TTC549 (cell line): ENCODE data around the gene PRCP.
"Not testable (repeated sequence)": the region's sequence is repeated elsewhere in the genome, so short reads cannot be mapped to it uniquely, and the experiment has no call there.

Experiments used
- FAIRE-seq: peaks from 2 replicates; lab custom pipeline; 2012; peaks lifted over from hg19 to GRCh38; lab: Jason Lieb, UNC

PRCP gene

GRCh38 chr11:82900277-82901164 is at the start of gene PRCP:
TSS of gene PRCP (minus strand) at chr11:82900430. CDS start at chr11:82900402, 28 bp downstream.
- FAIRE-seq = no peak

DNA sequence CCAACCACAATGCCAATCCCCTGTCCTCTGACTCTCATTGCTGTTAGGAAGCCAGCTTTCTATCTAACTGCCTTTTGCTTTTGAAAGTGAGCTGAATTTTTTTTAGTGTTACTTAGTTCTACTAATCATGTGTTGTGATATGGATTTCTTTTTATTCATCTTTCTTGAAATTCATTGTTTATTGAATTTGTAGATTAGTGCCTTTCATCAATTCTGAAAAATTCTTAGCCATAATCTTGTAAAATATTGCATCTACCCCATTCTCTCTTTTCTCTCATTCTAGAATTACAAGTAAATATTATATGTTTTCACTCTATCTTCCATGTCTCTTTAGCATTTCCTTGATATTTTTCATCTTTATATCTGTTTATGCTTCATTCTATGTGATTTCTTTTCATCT is 49.1 kb upstream of the PRCP start:
- FAIRE-seq = no peak

- no peak for FAIRE-seq
Measured at GRCh38 chr11:82945682-82946081, 45.5 kb upstream of the PRCP start.

DNA sequence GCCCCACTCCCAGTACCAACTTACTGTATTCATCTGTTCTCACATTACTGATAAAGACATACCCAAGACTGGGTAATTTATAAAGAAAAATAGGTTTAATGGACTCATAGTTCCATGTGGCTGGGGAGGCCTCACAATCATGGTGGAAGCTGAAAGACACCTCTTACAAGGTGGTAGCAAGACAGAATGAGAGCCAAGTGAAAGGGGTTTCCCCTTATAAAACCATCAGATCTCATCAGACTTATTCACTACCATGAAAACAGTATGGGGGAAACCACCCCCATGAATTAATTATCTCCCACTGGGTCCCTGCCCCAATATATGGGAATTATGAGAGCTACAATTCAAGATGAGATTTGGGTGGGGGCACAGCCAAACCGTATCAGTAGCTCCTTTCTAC is 44.8 kb upstream of the PRCP start:
- not testable (repeated sequence) for FAIRE-seq

DNA sequence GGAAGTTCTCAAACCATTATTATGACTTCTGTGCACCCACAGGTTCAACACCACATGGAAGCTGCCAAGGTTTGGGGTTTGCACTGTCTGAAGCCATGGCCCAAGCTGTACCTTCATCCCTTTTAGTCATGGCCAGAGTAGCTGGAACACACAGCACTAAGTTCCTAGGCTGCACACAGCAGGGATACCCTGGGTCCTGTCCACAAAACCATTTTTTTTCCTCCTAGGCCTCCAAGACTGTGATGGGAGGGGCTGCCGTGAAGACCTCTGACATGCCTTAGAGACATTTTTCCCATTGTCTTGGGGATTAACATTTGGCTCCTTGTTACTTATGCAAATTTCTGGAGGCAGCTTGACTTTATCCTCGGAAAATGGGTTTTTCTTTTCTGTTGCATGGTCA is 44.0 kb upstream of the PRCP start:
- no peak for FAIRE-seq

DNA sequence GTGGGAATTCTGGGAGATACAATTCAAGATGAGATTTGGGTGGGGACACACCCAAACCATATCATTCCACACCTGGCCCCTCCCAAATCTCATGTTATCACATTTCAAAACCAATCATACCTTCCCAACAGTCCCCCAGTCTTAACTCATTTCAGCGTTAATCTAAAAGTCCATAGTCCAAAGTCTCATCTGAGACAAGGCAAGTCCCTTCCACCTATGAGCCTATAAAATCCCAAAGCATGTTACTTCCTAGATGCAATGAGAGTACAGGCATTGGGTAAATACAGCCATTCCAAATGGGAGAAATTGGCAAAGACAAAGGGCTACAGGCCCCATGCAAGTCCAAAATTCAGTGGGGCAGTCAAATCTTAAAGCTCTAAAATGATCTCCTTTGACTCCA is 43.2 kb upstream of the PRCP start:
- not testable (repeated sequence) for FAIRE-seq

DNA sequence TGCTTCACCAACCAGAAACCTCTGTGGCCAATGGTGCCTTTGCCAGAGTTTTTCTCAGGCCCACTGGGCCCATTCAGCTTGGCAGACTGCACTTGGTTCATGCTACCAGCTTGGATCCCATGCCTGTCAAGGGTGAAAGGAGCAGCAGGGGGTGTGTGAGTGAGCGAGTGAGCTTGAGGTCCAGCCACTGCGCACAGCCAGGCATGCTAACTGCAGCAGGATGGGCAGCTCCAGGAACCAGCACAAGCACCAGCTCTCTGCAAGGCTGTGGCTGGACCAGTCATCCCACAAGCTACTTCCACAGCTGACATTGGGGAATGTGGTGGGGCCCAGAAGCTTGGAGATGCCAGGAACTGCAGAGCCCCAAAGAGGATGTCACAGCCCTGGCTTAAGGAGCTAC is 42.1 kb upstream of the PRCP start:
- no peak for FAIRE-seq

DNA sequence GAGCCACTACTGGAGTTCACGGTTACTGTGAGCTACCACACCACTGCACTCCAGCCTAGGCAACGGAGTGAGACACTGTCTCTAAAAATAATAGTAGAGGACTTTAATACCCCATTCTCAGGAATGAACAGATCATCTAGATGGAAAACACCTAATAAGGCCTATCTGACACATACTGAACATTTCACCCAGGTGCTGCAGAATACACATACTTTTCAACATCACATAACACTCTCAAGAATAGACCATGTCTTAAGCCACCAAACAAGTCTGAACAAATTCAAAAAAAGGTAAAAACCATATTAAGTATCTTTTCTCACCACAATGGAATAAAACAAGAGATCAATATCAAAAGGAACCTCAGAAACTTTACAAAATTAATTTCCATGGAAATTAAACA is 39.2 kb upstream of the PRCP start:
- FAIRE-seq = no peak

DNA sequence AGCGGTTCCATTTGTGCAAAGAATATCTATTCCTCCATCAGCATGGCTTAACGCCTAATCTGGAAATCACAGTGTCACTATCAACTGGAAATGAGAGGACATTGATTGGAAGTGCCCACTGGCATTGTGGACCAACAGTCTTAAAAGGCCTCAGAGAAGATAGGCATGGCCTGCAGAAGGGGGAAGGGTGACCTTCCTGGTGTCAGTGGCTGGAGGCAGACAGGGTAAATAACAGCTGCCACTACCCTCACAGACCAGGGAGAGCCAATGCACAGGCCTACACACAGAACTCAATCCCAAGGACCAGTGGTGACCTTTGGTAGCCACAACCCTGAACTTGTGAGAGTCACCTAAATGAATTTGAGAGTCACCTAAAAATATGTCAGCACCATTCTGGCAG is 37.3 kb upstream of the PRCP start:
- no peak for FAIRE-seq

- FAIRE-seq = no peak
Measured at GRCh38 chr11:82936261-82936660, 36.0 kb upstream of the PRCP start.

GRCh38 chr11:82932564-82932963 is 32.3 kb upstream of the PRCP start:
- FAIRE-seq = no peak

DNA sequence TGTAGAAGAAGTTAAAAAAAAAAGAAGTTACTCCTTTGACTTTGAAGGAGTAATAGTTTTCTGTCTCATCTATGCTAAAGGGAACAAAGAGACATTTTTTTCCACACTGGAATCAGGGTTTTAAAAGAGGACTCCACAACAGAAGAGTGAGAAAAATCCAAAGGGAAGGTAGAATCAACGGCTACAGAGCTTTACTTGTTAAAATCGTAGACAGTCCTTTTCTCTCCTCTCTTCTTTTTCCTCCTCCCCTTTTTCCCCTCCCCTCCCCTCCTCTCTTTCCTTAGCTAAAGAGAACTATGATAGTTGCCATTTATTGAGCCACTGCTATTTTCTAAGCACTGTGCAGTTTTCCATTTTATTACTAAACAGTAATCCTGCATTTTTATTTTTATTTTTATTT is 30.5 kb upstream of the PRCP start:
- no peak for FAIRE-seq

GRCh38 chr11:82930229-82930628 is 30.0 kb upstream of the PRCP start:
- FAIRE-seq = no peak

DNA sequence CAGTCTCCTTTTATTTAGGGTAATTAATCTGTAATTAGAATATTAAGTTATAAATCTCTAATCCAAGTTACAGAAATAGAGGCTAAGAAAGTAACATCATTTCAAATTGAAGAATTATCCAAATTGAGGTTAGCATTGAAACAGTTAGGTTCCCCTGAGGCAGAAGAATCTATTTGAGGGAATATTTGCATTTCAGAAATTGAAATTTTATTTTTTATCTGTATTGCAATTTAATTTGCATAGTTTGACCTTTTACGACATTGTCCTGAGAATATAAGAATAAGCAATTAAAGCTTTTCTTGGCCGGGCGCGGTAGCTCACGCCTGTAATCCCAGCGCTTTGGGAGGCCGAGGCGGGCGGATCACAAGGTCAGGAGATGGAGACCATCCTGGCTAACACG is 28.9 kb upstream of the PRCP start:
- FAIRE-seq = no peak

DNA sequence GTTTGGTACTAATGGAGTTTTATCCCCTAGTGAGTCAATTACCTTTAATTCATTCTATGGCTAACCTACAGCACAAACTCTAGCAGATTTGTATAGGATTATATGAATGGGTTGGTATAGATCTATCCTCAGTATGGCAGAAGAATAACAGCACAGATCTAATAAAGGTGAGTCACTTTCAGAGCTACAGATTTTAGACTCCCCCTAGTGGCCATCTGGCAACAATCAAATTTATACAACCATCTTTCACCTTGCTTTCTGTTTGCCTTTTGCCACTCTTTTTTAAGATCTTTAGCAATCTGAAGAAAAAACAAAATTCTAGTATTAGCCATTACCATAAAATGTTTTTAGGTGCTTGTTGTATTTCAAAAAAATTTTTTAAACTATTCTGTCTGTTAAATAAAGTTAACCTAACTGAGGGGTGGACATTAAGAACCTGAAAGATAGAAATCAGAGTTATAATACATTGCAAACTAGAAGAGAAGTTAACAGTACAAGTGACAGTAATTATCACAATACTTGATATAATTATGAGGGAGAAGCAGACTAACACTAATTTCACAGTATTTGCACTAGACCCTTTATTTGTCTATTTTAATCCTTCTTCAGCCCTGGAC is 27.1 kb upstream of the PRCP start:
- FAIRE-seq = peak; percentile 72

GRCh38 chr11:82924522-82925224 is 24.4 kb upstream of the PRCP start:
- FAIRE-seq = no peak

DNA sequence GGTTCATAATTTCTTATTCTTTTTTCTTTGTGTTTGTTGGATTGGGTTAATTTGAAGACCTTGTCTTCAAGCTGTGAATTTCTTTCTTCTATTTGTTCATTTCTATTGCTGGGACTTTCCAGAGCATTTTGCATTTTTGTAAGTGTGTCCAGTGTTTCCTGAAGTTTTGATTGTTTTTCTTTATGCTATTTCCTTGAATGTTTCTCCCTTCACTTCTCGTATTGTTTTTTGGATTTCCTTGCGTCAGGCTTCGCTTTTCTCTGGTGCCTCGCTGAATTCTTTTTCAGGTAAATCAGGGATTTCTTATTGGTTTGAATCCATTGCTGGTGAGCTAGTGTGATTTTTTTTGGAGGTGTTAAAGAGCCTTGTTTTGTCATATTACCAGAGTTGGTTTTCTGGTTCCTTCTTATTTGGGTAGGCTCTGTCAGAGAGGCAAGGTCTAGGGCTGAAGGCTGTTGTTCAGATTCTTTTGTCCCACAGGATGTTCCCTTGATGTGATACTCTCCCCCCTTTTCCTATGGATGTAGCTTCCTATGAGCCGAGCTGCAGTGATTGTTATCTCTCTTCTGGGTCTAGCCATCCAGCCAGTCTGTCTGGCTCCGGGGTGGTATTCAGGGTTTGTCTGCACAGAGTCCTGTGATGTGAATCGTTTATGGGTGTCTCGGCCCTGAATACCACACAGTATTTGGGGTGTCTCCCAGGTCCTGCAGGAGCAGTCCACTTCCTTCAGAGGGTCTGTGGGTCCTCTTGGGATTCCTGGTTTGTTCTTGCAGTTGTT is 22.4 kb upstream of the PRCP start:
- not testable (repeated sequence) for FAIRE-seq

GRCh38 chr11:82920227-82920626 is 20.0 kb upstream of the PRCP start:
- not testable (repeated sequence) for FAIRE-seq

GRCh38 chr11:82919786-82920185 is 19.6 kb upstream of the PRCP start:
- not testable (repeated sequence) for FAIRE-seq

- no peak for FAIRE-seq
Measured at GRCh38 chr11:82909015-82909640, 8.9 kb upstream of the PRCP start.

GRCh38 chr11:82908311-82908710 is 8.1 kb upstream of the PRCP start:
- FAIRE-seq = no peak

GRCh38 chr11:82907371-82907770 is 7.1 kb upstream of the PRCP start:
- FAIRE-seq = no peak
